CD4-positive, alpha-beta T cell treated with Interleukin-1 beta for 1 hour (primary cell): Measurements from ENCODE around the gene C17orf50.

ENCODE experiments used
- DNase-seq, 2 donors: peaks; one replicate each; pipeline ENCODE4 v3.0.0-alpha.2; 2020 to 2022

Gene C17orf50

DNA sequence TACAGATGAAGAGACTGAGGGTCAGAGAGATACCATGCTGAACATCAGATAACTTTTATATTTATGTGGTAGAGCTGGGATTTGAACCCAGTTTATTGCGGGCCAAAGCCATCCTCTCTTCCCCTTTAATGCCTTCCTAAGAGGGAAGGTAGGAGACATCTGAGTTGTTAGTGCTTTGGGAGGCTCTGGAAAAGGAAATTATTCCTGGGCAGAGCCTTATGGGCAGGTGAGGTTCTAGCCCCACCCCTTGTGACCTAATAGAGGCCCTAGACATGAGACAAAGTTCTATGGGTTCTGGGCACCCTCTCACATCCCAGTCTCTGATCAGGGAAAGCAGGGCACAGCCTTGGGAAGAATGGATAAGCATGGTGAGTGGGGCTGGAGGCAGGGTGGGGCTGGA is at the start of gene C17orf50:
Gene C17orf50 (plus strand): TSS at position 301 of the 400 bp plus-strand sequence. CDS start 55 bp downstream, at position 356.
- no peak for DNase-seq

- no peak for DNase-seq
These were observed 49.7 kb upstream of the C17orf50 start for GRCh38 chr17:35710950-35711349.

DNA sequence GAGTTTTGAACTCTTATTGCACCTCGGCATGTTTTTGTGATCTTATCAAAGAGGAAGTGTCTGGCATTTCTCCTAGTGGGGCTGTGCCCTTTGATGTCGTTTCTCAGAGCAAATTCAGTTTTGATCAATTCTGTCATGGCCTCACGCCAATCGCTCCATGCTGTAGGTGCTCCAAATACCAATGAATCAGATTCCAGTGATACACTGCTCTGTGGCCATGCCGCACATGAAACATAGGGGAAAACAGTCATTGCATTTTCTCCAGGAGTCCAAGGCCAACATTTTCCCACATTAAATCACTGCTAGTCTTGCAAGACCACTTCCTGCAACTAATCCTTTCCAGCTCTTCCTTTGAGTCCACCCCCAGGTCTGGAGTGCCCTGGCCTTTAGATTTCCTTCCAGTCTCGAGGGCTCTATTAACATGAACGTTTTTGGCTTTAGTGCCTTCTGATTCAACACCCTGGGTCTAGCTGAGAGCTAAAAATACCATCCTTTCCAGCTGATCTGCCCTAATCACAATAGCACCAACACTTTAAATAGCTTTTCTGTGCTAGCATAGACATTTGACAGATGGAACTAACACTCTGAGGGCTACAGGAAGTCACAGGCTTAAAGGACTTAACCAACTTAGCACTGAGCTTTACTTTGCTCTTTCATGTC is 47.5 kb upstream of the C17orf50 start:
- DNase-seq, result no peak

DNA sequence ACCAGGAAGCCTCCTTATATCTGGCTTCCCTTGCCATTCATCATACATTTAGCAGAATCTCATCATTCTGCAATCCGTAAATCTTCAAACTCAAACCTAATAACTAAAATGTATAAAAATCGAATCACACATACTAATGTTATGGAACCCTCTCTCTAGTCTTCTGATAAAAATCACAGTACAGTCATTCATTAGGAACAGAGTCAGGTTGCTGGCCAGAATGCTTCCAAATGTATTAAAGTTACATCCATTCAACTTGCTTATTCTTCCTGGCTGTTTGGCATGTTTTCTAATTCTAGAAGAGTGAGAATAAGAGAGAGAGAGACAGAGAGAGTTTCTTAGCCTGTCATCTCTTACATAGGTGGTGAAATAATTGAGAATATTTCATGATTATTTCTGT is 45.7 kb upstream of the C17orf50 start:
- DNase-seq, result no peak

DNA sequence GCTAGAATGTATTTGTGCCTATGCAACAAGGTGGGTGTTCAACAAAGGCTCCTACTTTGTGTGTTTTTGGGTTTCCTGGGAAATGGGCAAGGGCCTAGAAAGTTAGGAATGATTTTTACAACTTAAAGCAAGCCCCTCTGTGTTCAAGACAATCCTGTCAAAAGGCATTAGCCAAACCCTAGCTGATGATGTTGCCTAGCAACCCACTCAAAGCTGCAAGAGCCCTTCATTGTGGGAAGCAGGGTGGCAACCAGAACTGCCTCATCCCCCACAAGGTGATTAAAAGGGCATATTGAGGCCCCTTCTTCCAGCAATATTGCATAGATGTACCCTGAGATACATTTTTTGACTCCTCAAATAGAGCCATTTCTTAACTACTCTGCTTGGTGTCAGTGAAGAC is 45.3 kb upstream of the C17orf50 start:
- DNase-seq, result no peak

DNA sequence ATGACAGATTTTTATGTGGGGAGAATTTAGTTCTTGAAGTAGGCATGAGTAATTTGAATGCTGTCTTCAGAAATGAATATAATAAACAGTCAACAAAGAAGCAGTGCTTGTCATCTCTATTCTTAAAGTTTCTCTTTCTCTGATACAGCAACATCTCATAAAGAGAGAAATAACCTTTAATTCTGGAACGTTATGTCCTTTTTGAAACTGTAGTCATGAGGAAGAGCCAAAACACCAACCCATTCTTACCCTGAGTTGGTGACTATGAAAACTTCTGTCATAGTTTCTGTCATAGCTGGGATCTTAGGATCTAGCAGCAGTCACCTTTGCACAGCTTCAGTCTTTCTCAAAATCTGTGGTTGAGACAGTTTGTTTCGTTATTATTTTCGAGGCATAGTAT is 44.5 kb upstream of the C17orf50 start:
- no peak for DNase-seq

- no peak for DNase-seq
These were observed 43.7 kb upstream of the C17orf50 start for GRCh38 chr17:35716897-35717465.

GRCh38 chr17:35717475-35717874 is 43.2 kb upstream of the C17orf50 start:
- no peak for DNase-seq

DNA sequence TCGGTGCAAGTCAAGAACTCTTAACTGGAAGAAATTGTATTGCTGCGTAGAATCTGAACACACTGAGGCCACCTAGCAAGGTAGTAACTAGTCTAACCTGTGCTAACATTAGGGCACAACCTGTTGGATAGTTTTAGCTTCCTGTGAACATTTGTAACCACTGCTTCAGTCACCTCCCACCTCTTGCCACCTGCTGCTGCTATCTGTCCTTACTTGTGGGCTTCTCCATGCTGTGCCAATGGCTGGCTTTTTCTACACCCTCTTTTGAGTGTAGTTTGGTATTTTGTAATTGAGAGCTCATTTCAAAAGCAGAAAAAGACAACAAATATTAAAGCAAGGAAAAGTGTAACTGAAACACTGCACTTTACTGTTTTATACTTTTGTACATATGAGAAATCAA is 37.0 kb upstream of the C17orf50 start:
- DNase-seq, result no peak

DNA sequence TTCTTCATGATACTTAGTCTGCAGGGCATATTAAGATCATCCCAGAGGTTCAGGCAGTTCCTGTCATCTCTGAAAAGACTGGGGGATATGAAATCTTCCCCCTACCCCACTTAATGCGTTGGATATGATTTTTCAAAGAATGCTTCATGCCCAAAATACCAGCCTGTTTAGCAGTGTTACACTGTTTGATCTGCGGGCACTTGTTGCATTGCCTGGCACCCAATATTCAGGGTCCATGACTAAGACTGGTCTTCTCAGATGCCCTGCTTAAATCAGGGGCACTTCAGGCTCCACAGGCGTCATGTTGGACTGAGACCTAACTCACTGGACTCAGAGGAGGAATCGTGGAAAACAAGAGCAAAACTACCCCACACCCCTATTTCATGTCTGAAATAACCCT is 35.6 kb upstream of the C17orf50 start:
- DNase-seq, result no peak

DNA sequence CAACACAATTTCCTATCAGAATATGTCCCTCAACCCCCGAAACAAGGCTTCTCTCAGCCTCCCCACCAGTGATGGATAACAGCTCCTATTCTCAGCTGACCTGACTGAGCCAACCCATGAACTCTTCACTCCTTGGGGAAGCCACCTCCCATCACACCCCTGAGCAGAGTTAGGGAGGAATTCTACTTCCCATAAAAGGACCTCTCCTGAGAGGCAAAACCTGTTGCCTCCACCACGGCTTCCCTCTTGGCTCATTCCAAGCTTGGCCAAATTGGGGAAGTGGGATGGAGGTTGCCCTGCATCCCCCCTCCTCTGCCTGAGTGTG is 34.9 kb upstream of the C17orf50 start:
- DNase-seq, result no peak

DNA sequence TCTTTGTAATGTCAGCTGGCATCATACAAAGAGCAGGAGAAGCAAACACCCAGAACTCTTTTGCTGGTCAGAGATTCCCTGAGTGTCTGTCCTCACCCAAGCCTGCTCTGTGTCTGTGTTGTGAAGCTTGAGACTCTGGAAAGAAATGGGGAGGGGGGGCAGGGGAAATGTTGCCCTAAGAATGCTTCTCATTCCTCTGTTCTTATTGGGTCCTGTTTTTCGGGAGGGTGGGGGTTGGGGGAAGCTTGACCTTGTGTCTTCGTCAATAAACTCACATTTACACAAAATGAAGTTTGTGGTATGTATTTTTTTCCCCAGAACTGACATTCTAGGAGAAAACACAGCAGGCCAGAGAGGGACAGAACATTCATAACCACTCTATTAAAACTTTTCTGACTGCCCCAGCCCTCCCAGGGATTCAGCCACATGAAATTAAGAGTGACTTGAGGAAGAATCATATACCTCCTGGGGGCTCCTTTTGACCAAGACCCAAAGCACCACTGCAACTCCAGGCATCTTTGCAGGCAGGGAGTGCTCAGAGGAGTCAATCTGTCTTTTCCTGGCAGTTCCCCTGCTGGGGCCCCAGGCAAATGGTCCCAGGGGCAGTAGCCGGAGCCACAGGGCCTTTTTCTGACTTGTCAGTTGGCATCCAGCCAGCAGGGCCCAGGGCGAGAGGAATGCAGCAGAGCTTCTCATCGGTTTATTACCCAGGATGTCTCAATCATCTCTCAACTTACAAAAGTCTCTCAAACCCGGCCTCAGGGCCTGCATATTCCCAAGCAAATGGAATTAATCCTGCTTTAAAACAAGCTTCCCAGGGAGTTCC is 34.3 kb upstream of the C17orf50 start:
- no peak for DNase-seq

DNA sequence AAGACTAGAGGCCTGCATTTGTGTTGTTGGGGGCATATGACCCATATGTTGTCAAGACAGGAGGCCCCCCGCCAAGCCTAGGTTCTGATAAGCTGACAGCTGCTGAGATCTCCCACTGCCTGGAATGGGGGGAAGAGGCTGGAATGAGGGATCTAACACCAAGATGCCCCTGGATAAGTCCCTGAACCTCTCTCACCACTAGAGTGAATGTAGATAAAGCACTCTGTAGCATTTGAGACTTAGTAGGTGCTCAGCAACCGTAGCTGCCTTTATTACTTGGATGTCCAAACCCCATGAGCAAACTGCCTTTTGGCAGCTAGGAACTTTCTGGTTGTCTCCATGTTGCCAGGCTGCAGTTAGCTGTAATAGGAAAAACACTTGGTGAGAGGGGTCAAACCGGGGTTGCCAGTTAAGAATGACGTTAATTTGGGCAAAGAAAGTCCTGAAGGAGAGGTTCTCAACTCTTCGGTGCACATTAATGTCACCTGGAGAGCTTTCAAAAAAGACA is 33.7 kb upstream of the C17orf50 start:
- no peak for DNase-seq

DNA sequence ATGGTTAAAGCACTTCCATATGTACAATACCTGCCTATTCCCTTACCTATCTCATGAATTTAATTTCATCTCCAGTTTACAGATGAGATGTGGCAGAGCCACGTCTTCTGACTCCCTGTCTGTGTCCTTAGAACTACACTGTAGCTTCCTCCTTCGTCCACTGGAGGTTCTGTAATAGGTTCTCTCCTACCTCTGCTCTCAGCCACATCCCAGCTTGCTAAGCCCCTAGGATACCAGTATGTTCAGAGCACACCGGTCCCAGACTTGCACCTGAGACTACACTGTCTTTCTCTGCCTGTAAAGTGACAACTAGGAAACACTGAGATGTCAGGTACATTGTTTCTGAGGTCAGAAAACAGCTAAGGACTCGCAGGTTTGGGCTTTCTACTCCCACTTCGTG is 33.1 kb upstream of the C17orf50 start:
- no peak for DNase-seq

- no peak for DNase-seq
These were observed 32.1 kb upstream of the C17orf50 start for GRCh38 chr17:35728551-35728950.

GRCh38 chr17:35729405-35729833 is 31.3 kb upstream of the C17orf50 start:
- no peak for DNase-seq

- DNase-seq, result no peak
These were observed 30.2 kb upstream of the C17orf50 start for GRCh38 chr17:35730400-35731005.

DNA sequence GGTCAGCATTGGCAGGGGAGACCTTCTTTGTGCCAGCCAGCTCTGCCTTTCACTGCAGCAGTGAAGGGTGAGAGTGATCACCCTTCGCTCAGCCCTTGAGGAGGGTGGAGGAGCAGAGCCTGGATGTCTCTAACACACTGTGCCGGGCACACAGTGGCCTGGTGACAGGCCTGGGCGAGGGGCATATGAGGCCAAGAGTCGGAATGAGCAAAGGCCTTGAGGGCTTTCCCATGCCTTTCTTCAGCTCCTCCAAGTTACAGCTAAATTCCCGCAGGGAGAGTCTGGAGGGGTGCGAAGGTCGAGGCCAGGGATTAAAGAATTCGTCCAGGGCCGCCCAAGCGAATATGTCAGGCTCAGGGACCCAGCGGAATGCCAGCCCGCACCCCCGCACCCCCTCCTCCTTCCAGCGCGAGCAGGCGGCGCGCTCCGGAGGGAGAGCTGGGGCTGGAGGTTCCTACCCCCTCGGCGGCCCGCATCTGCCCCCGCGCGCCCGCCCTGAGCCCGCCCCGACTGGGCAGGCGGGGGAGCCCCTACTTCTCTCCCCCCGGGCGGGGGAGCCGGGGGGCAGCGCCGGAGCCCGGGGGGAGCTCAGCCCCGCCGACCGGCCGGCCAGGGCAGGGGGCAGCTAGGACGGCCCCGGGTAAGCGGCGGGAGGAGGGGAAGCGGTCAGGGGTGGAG is 29.3 kb upstream of the C17orf50 start, which contains the start of gene RASL10B:
Gene RASL10B (plus strand): TSS at position 401 of the 678 bp plus-strand sequence. CDS start 3,546 bp downstream, outside the sequence.
- peak; percentile 15 to 30 for DNase-seq

DNA sequence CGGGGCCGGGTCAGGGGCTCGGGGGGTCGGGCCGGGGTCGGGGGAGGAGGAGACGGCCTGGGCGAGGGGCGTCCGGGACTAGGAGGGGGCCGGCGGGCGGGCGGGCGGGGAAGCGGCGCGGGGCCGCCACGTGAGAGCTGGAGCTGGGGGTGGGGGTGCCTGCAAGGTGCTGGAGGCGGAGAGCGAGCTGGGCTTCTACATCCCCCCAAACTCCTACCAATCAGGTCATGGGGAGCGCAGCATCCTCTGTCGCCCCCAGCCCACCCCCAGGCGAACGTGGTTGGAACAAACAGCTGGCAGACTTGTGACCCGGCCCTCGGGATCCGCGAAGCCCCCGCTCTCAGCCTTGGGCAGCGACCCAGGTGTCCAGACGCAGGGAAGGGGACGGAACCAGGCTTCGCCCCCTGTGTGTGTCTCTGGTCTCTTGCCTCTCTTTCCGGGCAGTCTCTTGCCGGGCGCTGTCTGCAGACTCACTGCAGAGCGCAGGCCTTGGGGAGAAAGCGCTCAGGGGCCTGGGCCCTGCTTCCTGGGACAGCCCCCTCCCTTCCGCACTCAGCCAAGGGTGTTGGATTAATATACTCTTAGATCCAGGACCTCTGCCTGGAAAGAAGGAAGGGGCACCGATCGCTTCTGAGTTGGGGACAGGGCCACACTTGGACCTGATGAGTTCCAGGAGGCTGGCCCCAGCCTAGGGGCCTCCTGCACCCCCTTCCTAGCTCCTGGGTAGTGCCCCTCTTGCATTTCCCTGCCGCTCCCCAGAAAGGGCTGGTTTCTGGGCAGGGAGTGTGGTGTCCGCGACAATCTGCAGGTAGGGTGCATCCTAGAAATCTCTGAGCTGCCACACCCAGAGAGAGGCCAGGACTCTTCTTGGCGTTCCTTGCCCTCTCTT is 28.5 kb upstream of the C17orf50 start:
- no peak for DNase-seq

DNA sequence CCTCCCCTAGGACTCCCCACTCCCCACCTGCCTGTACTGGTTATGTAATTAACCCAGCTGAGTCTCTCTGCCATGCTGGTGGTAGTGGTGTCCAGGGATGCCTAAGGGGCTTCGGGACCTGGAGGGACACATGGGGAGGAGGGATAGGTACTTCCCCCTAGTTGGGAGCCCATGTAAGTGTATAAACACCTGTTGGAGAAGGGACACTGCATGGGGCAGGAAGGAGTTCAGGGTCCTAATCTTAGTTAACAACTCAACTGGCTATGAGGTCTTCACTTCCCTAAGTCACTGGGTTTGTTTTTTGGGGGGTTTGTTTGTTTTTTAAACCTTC is 27.9 kb upstream of the C17orf50 start:
- DNase-seq, result no peak

- DNase-seq, result no peak
These were observed 27.3 kb upstream of the C17orf50 start for GRCh38 chr17:35733366-35733765.

- no peak for DNase-seq
These were observed 26.3 kb upstream of the C17orf50 start for GRCh38 chr17:35734396-35734795.
